ENCODE results near the gene RBP4.

Gene RBP4

DNA sequence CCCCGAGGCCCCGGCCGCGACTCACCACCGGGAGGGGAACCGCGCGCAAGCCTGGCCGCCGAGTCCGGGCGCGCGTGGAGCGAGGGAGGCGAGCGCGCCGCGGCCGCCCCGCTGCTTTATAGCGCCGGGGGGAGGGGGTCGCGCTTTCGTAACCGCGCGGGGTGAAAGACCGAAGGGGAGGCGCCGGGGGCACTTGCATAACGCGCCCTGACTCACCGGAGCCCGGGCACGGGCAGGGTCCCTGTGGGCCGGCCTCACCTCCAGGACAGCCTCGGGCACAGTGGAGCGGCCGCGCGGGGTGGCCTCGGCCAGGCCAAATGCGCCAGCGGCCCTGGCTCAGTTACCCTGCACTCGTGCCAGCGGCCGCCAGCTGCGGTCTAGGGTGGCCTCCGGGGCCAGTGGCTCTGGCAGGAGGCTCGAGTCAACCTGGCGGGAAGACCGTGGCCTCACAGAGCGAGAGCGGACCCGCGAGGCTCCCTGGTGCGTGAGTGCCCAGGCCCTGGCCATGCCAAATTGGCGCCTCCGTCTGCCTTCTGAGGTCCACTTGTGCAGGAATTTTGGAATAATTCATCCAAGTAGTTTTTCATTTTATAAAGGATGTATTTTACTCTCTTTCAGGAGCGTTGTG lies at the start of gene RBP4:
Gene RBP4, minus strand, starts transcription at position 90 of the 628 bp plus-strand sequence. CDS start 207 bp downstream, outside the sequence.
- no peak for DNase-seq (ENCODE audit: low read depth)

DNA sequence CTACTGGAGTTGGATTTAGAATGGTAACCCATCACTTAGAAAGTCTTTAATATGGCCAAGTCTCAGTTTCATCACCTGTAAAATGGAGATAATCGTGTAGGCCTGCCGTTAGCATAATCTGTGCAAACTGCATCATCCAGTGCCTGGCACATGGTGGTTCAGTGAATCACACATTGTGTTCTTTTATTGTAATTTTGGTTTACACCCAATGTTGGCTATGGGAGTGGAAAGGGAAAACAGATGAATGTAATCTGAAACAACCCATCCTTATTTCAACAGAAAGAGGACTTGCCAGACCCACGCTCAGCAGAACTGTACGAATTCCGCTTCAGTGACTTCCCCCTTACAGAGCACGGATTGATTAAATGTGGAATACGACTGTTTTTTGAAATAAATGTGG lies 38.8 kb upstream of the RBP4 start:
- DNase-seq (ENCODE audit: low read depth): no peak

DNA sequence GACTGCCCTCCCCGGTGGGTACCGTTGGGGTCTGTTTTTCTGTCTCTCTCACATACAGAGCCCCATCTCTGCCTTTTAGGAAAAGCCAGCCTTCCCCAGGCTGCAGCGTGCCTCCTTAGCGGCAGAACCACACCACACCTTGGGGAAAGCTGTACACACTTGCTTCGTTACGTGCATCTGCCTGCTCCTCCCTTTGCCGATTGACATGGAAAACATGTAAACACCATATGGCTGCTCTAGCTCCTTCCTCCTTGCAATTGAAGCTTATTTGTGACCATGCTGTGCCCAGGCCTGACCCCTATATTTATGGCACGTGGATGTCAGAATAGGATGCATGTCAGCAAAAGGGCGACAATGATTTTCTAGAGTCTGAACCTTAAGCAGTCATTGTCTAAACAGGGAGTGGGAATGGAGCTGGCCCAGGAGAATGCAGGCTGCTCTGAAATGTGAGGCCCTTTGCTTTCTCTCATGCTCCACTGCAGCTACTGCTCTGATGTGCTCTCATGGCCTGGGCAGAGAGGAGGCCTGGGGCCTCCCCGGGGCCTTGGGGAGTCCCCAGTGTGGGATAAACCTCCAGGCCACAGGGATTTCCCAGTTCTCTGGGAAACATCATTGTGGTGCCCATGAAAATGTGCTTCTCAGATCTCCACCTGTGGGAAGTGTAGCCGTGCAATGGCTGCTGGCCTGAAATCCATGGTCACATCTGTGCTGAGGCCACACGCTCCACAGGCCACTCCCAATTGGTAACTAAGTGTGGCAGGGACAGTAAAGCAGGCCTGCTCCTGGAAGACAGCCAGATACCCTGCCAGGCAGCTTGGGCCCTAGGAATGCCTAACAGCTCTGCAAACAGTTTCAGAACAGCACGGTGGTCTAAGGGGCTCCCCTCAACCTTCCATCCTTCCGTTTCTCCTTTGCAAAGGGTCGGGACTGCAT lies 29.9 kb upstream of the RBP4 start:
- DNase-seq (ENCODE audit: low read depth): no peak

DNA sequence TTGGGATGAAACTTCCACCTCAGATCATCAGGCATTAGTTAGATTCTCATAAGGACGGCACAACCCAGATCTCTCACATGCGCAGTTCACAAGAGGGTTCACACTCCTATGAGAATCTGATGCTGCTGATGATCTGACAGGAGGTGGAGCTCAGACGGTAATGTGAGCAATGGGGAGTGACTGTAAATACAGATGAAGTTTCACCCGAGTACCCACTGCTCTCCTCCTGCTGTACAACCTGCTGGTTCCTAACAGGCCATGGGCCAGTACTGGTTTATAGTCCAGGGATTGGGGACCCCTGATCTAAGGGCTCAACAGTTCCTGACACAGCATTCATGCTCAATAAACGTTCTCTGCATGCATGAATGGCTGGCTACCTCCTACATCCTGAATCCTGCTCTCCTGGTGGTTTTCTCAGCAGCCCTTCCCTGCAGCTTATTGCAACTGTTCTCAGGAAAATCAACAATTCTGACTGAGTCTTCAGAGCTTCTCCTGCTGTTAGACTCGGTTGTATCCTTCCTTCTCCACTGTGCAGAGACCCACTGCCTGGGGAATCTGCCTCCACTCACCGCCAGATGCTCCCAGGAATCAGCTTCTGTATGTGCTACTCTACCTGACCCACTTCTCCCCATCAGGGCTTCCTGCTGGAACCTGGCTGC lies 28.7 kb upstream of the RBP4 start:
- DNase-seq (ENCODE audit: low read depth): no peak

DNA sequence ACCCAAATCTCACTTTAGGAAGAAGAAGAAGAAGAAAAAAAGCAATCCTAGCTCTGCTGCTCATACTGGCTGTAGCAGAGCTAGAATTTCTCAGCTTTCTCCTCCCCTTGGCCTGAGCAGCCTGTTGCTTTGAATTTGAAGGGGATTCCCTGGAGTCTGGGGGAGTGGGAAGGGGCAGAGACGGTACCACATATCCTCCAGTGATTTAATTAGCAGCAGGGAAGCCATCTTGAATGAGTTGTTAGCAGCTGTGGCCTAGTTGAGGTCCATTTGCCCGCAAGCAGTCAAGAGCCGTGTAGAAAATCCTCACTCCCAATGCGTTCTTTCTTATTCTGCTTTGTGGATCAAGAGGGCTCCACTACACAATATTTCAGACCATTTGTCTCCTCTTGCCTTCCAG lies 27.8 kb upstream of the RBP4 start:
- DNase-seq (ENCODE audit: low read depth): no peak

DNA sequence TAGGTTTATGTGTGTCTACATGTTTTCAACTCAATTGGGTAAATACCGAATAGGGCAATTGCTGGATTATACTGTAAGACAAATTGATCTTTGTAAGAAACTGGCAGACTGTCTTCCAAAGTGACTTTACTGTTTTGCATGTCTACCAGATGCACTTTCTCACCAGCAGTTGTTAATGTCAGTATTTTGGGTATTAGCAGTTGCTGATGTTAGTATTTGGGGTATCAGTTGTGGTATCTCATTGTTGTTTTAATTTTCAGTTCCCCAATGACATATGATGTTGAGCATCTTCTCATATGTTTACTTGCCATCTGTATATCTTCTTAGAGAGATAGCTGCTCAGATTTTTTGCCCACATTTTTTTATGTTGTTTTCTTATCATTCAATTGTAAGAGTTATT lies 21.9 kb upstream of the RBP4 start:
- DNase-seq (ENCODE audit: low read depth): no peak

DNA sequence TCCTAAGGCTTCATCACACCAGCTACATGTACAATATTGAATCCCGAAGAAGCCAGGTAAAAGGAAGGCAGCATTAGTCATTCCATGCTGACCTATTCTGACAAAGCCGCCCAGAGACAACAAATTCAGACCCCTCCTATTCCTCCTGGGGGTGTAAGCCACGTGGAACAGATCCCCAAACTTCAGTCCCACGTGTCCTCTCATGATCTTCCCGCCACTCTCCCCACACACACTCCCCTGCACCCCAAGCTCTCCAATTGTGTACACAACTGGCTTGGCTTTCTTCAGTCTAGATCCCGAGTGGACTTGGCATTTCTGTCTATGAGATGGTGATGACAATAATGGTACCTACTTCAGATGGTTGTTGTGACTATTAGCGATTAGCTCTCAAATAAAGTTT lies 19.9 kb upstream of the RBP4 start:
- DNase-seq (ENCODE audit: low read depth): no peak

DNA sequence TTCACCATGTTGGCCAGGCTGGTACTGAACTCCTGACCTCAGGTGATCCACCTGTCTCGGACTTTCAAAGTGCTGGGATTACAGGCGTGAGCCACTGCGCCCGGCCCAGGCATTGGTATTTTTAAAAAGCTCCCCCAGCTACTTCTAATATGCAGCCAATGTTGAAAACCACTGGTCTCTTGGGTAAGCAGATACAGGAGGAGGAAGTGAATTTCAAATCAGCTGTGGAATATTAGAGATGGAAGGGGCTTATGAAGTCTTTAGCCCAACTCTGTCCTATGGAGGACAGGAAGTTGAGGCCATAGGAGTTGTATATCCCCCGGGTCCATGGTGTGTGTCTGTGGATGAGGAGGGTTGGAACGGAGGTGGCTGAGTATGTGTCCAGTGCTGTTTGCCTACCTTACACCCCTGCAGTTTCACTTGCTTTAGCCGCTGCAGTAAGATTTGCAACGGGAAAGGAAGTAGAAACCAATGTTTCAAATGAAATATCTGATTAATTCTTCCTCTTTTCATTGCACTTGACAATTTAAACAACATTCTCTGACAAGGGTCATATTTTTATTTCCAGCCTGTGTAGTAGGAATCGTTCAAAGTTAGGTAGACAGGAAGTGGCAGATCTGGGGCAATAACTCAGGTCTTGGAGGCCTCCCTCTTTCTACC lies 14.7 kb upstream of the RBP4 start:
- DNase-seq (ENCODE audit: low read depth): no peak

DNA sequence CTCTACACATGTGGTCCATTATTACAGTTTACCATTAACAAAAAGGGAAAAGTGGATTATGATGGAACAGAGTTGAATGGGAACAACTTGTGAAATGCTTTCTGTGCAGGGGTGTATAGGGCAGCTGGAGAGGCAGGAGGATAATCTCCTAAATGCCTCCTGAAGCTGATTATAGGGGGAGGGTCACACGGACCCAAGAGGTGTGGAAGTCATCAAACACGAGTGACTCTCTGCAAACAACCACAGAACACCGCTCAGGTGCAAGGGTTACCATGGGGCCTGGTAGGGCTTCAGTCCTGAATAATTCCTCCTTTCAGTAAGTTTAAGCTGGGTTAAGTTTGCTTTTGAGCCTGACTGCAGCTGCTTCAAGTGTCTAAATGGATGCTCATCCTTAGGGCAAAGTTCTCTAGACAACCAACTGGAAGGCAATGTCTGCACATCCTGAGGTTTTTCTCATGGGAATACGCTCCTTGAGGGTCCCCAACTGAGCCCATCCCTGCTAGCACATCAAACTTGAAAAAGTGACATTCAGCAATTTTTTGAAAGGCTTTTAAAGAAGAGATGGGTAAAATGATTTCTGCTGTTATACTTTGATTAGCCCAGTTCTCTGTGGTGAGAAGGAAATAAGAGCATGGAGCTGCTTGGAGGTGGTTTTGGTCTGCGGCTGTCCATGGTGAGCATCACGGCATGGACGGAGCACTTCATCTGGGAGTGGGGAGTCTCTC lies 13.2 kb upstream of the RBP4 start:
- DNase-seq (ENCODE audit: low read depth): no peak

DNA sequence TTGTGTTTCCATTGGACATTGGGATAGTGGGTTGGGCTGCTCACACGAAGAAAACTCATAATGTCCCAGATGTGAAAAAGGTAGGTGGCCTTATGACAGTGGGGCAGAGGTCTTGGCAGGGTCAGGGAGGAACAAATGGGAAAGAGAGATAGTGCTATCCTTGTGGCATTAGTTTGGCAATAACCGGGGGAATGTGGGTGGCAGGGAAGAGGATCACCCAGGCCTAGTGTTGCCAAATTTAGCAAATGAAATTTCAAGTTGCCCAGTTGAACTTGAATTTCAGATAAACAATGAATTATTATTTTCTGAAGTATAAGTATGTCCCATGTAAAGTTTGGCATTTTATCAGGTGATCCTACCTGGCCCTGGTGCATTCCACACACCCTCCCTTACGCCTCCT lies 12.1 kb upstream of the RBP4 start:
- DNase-seq (ENCODE audit: low read depth): no peak

DNA sequence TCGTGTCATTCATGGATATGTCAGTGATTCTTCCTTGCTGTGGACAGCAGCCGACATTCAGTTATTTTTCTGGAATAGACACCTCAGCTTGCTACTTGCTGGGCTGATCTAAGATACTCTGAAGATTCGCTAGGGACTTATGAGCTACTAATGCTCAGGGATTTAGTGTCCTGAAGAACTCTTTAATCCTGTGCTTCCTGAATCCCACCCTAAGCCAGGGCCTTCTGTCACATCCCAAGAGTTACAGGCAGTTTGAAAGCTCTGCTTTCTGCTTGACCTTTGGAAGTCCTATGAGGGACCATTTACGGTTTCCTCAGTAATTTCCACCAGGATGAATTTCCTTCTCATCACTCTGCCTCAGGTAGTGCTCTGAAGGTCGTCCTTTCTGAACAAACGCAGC lies 11.3 kb upstream of the RBP4 start, which contains the start of gene PDE6C:
Gene PDE6C, plus strand, starts transcription at position 227 of the 400 bp plus-strand sequence. CDS start 189 bp downstream, outside the sequence.
- no peak for DNase-seq (ENCODE audit: low read depth)

DNA sequence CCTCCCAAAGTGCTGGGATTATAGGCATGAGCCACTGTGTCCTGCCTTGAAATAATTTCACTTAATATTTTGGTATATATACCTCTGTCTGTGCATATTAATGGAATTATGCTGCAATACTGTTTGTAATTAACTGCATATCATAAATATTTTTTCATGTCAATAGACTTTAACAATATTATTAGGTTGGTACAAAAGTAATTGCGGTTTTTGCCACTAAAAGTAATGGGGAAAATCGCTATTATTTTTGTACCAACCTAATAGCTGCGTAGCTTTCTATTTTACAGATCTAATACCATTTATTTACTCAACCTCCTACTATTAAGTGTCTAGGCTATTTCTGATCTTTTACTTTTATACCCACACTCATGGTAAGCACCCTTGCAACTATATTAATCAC lies 7.4 kb upstream of the RBP4 start:
- no peak for DNase-seq (ENCODE audit: low read depth)

DNA sequence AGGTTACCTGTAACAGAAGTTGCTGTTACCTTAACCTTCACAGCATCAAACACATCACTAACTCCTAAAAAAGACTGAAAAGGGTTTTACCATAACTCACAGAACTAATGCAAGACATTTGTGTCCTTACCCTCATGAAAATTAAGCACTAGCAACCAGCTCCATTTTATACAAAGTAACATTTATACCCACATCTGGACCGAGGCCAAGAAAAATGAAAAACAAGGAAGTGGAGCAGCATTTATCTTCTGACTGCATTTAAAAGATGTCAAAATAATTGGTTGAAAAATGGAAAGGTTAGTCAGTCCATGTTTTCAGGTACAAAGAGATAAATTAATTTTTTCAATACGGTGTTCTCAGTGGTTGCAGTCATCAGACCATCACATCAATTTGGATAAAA lies 3.1 kb upstream of the RBP4 start:
- no peak for DNase-seq (ENCODE audit: low read depth)

DNA sequence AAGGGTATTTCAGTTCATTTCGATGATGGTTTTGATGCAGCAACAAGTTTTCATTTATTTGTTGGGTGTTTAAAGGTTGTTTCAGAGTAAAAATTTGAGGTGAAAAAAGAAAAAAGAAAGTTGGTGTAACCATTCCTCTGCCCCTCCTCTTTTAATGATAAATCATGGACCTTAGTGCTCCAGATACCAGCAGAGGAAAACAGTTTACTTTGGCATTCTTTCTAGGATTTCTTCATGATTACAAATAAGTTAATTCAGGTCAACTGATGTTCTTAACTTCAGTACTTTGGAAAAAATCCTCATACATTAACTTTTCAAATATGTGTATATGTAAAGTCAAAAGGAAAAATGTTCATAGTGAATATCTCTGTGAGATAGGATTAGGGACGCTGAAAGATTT lies 2.0 kb upstream of the RBP4 start:
- no peak for DNase-seq (ENCODE audit: low read depth)

DNA sequence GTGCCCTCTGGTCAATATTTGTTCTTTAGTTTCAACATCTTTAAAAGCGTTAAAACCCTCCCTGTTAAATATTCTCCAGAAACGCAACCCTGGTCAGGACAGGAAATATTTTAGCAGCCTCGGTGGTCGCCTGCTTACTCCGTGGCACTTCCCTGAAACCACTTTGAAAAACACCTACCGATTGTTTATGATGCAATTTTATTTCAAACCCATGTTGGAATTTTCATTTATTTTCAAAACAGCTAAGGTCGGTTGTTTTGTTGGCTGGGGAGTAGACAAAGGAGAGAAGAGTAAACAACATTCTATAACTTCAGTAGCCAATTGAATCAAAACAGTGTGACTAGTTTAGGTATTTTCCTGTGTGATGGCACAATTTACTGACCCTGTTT lies 733 bp upstream of the RBP4 start:
- DNase-seq (ENCODE audit: low read depth): no peak

DNA sequence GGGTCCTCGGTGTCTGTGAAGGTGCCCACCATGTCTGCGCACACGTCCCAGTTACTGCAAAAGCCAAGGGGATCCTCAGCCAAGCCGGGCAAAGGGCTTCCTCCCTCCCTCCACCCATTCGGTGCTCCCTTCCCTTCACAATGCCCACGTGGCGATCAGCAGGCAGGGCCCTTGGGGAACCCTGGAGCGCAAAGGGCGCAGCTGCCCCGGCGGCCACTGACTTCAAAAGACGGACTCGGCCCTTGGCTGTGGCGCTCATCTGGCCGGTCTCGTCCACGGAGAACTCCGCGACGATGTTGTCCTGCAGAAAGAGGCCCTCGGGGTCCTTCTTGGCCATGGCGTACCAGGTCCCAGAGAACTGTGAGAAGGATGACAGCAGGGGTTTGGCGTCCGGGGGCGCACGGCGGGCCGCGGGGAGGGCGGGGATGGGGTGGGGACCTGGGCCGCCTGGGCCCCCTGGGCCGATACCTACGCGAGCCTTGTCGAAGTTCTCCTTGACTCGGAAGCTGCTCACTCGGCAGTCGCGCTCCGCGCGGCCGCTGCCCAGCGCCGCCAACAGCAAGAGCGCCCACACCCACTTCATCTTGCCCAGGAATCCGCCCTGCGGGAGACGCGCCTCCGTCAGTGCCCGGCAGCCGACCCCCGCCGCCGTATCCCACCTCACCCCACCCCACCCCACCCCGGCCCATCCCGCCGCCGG lies 439 bp downstream of the RBP4 start:
- no peak for DNase-seq (ENCODE audit: low read depth)

DNA sequence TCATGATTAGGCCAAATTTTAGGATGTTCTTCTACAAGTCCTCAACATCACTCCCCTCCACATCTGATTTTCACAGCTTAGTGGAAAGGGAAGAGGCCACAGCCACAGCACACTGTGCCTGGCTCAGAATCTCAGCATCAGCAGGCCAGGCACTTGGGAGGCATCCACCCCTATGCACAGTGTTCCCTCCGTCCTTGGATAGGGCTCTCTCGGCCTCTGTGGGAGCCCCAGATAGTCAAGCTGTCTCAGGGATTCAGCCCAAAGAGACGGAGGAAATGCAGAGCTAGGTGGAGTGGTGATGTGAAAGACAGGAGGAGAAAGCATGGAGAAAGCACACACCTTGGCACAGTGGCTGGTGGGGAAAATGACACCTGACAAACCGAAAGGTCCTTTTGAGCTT lies 1.3 kb downstream of the RBP4 start:
- no peak for DNase-seq (ENCODE audit: low read depth)

DNA sequence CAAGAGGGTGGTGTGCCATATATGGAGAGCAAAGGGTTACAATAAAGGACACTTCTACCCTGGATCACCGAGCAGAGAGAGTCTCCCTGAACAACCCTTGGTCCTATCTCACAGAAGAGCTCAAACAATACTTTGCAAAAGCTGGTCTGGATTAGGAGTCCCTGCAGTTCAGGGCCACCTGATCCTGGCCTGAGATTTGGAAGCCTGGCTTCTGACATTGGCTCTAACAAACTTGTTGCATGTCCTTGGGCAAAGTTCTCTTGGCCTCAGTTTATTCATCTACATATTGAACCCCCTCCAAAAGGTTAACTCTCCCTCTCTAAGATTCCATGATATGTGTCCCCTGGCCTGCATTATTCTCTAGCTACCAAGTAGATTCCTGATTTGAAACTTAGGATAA lies 1.7 kb downstream of the RBP4 start:
- DNase-seq (ENCODE audit: low read depth): no peak

DNA sequence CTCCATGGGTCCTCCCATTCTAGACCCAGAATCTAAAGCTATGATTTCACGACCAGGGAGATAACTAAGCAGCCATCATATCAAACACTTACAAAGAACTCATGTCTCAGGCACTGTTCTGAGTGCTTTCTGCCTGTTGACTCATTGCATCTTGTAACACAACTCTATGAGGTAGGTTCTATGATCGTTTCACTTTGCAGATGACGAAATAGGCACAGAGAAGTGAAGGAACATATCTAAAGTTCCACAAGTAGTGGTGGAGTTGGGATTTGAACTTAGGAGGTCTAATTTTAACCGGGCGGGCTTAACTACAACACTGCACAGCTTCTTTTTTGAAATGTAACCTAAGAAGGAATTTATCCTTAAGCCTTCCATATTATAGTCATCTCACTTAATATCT lies 2.9 kb downstream of the RBP4 start:
- DNase-seq (ENCODE audit: low read depth): no peak

DNA sequence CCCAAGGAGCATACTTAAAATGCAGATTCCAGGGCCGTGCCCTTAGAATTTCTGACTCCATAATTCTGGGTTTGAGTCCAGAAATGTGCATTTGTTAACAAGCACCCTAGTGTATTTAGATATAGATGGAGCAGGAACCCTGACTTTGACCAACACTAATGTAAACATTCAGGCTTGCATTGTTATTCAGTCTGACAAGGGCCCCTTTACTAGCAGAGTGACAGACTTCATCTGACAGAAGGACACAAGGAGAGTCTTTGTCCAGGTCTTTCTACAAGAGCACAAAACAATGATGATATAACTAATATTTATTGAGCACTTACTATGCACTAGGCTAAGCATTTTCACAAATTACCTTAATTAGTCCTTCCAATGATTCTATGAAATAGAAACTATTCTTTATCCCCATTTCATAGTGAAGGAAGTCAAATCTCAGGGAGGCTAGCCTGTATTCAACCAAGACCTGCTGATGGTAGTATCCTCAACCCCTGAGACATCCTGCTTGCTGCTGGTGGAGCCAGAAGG lies 3.9 kb downstream of the RBP4 start:
- DNase-seq (ENCODE audit: low read depth): no peak

DNA sequence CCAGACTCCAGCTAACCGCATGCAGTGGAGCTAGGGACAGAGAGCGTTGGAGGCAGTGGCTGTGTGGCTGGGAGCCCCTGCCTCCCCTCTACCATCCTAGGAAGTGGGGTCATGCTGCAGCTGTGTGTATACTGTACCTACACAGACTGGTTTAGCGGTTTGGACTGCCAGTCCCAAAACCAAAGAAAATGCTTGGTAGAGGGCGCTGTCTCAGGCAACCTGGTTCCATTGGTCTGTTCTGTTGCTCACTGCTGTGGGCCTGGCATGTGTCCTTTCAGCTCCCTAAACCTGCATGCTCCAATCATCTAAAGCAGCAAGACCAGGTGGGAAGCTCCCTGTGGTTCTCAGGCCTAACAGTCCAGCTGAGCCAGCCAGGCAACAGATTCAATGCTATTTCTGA lies 4.5 kb downstream of the RBP4 start:
- DNase-seq (ENCODE audit: low read depth): no peak

All from GM04504 (cell line).